ENCODE data around the gene USP44.

Gene USP44

GRCh38 chr12:95473231-95473883 is 77.9 kb downstream of the USP44 start:
- DNase-seq (ENCODE audit: low read depth), result peak; percentile 55
- H3K4me3 ChIP-seq (ENCODE audit: control insufficient read depth, low read depth, low read length), result peak overlapping the region; percentile 98
- TF ChIP-seq CTCF (conservative IDR thresholded peaks at IDR 0.05; ENCODE audit: control insufficient read depth, insufficient read depth, low read depth, low read length), result no peak

GRCh38 chr12:95470300-95470699 is 81.0 kb downstream of the USP44 start:
- TF ChIP-seq CTCF (conservative IDR thresholded peaks at IDR 0.05; ENCODE audit: control insufficient read depth, insufficient read depth, low read depth, low read length), result no peak
- no peak overlapping the region for H3K4me3 ChIP-seq (ENCODE audit: control insufficient read depth, low read depth, low read length)
- no peak for DNase-seq (ENCODE audit: low read depth)
